GM19468 (cell line): ENCODE data around the gene IGF1.
"Not testable (repeated sequence)": the region's sequence is repeated elsewhere in the genome, so short reads cannot be mapped to it uniquely, and the experiment has no call there.

Source experiments
- ATAC-seq: cut with Tn5 transposase; IDR thresholded peaks from one replicate; pipeline ENCODE4 v1.9.1; 2021; ENCODE audit warnings: mild to moderate bottlenecking, moderate library complexity, moderate number of reproducible peaks; ENCODE audit not compliant: unreplicated experiment; ENCODE audit errors: extremely low read depth

The IGF1 gene

DNA sequence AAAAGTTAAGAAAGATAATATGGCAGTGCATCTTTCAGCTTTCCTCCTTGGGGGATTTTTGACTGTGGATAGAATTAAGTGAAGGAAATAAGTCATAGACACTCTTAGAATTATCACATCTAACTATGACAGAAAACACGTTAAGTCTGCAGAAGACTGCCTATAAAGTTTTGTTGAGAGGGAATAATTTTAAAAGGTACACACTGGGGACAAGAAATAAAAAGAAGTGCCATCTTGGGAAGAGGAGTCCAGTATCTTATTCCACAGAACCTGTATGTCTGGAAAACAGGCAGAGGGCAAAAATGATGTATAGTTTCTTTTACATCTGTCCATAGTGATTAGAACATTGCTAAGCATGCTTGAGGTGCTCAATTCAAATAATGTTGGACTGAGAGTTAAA, 80.7 kb downstream of the IGF1 start:
- no peak for ATAC-seq

DNA sequence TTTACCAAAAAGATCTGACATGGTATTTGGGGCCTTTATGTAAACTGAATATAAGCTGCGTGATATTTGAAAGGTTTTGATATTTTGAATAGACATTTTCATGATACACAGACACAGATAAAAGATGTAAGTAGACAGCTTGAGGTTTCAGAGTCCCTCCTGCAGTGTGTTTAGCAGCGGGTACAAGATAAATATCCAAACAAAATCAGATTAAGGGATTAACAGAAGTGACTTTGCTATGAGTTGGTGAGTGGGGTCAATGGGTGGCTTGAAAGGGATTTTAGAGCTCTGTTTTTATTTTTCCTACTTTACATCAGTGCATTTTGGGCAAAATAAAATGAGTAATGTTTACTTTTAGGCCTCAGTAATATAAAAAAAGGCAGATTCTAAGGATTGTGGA, 84.1 kb downstream of the IGF1 start:
- ATAC-seq: no peak

DNA sequence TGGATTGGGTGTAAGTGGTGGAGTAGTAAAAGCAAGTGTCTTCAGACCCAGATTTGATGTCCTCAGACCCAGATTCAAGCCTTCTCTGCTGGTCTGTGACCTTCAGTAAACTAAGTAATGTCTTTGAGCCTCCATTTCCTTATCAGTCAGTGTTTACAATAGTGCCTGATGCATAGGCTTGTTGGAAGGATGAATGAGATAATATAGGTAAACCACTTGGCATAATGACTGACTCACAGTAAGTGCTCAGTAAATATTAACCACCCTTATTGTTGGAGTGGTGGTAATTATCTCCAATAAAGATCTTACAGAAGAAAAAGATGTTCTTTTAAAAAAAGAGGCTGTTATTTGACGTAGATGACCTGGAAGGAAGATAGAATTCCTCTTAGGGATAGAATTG, 86.2 kb downstream of the IGF1 start:
- ATAC-seq: no peak

DNA sequence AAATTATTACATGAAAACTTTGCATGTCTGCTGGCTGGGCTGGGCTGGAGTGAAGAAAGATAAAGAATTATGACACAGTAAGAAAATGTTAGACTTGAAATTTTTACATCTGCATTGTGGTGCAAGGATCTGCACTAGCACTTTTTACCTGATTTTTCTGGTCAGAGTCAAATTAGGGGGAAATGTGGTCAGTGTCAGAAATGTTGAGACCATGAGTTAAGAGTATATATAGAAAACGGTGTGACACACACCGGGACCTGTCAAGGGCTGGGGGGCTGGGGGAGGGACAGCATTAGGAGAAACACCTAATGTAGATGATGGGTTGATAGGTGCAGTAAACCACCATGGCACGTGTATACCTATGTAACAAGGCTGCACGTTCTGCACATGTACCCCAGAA, 90.3 kb downstream of the IGF1 start:
- ATAC-seq: no peak

DNA sequence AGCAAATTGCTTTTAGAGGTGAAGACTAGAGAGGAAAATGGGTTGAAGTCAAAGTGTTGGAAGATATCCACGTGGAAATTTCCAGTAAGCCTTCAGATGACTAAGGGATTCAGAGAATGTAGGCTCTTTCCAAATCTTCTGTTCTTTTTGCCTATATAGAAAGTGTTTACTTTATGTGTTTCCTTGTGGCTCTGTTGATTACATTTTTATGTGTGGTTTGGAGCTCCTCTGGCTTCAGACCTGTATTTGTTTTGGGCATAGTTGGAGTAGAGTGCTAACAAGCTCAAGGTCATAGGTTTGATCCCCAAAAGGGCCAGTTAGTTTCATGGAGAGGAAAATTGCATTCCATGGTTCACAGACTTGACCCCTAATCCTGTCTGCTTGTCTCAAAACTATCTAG, 91.9 kb downstream of the IGF1 start:
- ATAC-seq: no peak

DNA sequence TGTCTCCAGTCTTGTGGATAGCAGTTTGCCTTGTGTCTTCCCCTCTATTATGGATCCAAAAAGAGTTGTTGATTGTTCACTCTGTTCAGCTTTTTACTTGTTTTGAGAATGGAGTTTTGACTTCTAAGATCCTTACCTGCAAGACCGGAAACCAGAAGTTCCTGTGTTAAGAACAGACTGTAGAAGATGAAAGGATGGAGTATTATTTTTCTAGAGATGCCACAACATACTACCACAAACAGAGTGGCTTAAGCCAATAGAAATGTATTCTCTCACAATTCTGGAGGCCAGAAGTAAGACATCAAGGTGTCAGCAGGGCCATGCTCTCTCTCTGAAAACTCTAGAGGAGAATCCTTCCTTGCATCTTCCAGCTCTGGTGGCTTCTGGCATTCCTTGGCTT, 95.0 kb downstream of the IGF1 start:
- no peak for ATAC-seq

DNA sequence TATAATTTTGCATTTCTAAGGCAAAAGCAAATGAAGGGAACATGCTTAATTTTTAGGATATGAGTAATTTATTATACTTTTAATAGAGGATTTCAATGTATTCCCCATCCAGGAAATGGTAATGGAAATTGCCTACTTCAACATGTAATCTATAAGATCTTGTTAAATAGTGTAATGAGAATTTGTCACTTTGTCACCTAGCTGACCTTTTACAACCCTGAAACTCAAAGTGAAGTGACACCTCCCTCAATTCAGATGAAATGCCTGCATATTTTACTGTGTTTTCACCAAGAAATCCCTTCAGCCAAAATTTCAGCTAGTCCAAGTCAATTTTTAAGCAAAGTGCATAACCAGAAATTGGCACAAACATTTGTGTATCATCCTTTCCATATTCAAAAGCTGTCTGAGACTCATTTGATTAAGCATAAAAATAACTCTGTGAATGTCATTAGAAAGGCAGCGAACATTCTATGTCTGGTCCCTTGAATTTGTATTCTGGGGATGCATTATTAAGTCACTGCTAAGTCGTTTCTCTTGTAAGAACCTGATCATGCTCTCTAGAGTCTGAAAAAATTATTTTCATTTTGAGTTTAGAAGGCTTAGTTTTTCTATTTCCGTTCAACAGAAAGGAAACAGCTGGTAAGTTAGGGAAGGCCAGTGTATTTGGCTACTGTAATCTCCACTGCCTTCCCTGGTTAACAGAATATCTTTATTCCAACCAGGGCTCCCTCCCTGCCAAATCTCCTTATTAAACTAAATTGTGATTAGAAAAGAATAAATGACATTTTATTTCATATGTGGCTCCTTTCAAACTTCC, 100.8 kb downstream of the IGF1 start:
- ATAC-seq: no peak

DNA sequence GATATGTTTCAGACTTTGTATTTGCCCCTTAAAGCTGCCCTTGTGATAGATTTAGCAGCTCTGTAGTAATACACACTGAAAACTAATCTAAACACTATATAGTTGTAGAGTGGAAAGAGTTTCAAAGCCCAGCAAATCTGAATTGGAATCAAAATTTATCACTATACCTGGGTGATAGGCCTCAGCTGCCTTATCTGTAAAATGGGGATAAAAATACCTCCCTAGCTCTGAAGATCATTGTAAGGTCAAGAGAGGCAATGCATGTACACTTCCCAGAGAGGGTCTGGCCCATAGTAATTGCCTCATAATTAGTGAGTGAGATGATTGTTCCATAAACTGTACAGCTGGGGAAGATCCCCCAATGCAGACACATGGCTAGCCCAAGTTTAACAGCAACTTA, 103.6 kb downstream of the IGF1 start:
- ATAC-seq: no peak

DNA sequence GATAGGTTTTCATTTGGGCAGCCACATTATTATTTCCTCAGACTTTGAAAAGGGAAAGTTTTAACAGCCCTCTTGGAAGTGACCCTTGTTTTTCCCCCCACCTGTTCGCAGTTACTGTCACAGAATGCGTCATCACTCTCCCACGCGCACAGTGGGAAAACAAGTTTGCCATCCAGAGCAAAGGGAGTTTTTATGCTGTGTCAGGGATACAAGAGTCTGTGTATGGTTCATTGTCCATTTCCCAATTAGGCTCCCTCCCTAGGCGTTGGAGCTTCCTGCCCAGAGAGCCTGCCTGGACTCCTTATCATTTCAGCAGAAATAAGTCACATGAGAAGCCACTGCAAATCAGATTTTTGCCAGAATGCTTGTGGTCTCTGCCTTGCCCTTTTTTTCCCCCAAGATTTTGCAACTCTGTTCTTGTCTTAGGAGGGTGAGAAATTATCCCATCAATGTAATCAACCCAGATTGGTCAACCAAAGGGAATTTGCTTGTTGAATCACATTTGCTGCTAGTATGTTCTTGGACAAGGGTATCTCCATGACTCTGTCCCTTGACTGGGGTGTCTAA, 104.1 kb downstream of the IGF1 start:
- no peak for ATAC-seq

DNA sequence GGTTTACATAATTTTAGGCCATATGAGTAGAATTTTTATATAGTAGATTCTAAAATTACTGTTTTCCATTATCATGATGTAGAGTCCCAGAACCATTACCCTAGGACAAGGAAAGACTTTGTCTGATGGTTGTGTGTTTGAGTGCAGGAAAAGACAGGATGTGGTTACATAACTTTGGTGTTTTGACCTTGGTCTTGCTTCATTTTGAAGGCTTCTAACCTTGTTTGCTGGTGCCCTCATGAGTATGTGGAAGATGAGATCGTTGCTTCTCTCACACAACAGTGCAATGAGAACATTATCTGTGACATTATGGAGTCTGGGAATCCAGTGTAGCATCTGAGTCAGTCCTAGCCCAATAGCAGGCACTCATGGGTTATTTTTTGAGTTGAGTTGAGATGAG, 106.2 kb downstream of the IGF1 start:
- ATAC-seq: no peak

DNA sequence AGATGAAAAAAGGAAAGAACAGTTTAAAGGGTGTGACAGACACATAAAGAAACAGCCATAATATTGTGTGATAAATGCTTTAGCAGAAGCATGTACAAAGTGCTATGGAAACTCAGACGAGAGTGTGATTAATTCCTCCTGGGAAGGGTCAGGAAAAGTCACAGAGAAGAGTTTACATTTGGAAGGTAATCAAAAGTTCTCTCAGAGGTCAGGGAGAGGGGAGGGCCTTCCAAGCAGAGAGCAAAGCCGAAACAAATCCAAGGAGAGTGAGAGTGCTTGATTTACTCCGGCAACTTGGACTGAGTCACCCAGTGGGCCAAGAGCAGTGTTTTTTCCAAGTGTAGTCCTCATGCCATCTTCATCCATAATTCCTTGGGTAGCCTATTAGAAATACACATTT, 108.3 kb downstream of the IGF1 start:
- ATAC-seq: no peak

DNA sequence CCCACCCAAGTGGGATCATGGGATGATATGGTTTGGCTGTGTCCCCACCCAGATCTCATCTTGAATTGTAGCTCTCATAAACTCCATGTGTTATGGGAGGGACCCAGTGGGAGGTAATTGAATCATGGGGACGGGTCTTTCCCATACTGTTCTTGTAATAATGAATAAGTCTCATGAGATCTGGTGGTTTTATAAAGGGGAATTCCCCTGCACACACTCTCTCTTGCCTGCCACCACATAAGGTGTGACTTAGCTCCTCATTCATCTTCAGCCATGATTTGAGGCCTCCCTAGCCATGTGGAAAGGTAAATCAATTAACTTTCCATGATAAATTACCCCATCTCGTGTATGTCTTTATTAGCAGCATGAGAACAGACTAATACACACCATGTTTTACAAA, 109.2 kb downstream of the IGF1 start:
- ATAC-seq: no peak

DNA sequence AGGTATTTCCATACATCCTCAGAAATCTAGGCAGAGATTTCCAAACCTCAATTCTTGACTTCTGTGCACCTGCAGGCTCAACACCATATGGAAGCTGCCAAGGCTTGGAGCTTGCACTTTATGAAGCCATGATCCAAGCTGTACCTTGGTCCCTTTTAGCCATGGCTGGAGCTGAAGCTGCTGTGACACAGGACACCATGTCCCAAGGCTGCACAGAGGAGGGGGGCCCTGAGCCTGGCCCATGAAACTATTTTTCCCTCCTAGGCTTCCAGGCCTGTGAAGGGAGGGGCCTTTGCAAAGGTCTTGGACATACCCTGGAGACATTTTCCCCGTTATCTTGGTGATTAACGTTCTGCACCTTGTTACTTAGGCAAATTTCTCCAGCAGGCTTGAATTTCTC, 110.5 kb downstream of the IGF1 start:
- no peak for ATAC-seq

DNA sequence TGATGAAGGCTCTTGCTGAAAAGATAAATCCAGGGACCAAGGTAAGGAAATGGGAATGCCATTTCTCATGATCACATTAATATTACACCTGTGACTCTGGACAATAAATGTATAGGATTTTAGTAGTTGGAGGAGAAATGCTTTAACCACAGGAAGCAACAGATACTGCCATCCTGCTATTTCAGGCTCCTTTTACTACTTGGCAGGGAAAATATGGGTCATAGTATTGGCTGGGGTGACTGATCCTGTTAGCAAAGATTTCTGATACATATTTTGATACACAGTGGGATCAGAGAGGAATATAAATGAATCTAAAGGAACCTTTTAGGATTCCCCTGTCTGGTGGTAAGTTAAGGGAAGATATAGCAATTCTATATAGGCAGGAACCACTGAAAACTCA, 115.0 kb downstream of the IGF1 start:
- ATAC-seq: no peak

DNA sequence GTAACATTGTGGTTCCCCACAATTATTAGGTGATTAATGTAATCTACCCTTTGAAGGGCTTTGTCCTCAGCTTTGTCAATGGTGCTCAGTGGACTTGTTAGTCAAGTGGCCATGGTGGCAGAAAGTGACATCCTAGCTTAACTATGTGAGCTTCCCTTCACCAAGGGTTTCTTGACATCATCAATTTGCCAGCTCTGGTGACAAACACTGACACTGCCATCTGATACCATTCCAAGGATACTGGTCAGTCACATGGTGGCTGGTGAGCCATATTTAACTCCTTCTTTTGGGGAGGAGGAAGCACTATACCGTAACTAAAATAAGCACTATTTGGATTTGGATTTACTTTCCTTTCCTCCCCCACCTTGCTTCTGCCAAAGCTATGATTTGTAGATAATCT, 115.7 kb downstream of the IGF1 start:
- ATAC-seq: no peak

DNA sequence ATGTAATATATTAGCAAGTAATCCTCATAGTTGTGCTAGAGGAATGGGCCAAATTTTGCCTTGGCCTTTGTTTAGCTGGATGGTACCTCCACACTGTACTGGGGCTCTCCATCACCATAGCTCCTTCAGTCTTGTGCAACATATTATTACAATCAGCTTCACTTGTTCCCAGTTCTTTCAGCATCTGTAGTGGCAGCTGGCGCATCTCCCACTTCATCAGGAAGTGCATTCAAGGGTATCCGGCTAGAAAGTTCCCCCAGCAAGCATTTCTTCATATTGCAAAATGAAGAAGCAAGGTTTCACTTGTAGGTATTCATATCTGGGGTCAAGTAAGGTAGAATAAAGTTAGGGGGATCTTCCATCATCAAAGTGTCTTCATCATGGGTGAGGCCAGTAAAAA, 123.7 kb downstream of the IGF1 start:
- no peak for ATAC-seq

DNA sequence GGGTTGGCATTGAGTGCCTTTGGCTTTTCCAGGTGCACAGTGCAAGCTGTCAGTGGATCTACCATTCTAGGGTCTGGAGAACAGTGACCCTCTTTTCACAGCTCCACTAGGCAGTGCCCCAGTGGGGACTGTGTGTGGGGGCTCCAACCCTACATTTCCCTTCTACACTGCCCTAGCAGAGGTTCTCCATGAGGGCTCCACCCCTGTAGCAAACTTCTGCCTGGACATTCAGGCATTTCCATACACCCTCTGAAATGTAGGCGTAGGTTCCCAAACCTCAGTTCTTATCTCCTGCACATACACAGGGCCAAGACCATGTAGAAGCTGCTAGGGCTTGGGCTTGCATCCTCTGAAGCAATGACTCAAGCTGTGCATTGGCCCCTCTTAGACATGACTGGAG, 126.1 kb downstream of the IGF1 start:
- not testable (repeated sequence) for ATAC-seq

DNA sequence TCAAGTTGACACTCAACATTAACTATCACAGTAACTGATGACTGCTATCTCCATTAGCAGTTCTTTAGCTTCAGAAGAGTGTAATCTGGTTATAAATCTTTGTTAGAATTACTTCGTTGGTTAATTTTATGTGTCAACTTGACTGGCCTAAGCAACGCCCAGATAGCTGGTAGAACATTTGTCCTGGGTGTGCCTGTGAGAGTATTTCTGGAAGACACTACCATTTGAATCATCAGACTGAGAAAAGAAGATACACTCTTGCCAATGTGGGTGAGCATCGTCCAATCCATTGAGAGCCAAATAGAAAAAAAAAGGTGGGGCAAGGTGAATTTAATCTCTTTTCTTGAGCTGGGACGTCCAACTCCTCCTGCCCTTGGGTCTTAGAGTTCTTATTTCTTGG, 129.0 kb downstream of the IGF1 start:
- no peak for ATAC-seq

DNA sequence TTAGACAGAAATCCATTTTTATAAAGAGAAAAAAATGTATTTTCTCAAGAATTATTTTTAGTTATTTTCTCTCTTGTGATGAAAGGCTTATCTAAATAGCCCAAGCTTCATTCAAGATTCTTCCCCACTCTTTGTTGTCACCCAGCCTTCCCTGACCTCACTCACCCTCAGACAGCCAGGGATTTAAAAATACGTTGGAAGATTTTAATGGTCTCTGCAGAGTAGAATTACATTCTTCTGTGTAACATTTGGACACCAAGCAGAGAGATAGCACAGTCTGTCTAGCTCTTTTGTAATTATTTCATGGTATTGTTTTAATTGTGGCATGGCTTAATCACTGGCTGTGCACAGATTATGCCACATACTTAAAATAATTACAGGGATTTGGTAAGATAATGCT, 130.3 kb downstream of the IGF1 start:
- no peak for ATAC-seq

DNA sequence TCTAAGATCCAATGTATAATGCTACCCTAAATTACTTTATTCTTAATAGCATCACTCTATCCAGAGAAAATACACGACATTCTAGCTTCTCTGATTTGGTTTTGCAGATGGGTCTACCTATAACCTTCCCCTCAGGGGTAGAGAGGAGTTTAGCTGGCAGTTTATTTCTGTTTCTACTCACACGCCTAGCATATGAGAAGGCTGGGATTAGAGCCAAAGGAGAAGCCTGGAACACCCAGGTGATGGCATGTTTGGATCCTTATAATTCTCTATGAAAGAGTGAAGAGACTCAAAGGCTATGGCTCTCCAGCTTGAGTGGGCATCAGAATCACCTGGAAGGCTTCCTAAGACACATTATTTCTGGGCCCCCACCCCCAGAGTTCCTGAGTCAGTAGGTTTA, 131.3 kb downstream of the IGF1 start:
- ATAC-seq: no peak

DNA sequence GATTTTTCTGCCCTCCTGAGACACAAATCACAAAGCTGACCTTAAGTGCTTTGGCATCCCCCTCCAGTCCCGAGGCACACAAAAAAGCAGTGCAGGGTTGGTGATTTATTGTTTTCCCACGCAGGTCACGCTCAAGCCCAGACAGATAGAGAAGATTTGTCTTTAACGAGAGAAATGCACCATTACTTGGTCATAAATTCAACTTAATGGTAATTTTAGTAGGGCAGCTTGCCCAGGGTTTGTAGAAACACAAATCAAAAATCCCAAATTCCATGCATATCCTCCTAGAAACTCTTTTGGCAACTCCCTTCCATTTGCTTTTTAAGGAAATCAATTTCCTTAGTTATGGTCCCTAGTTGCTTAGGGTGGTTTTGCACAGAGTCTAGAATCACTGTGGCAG, 132.6 kb downstream of the IGF1 start:
- ATAC-seq: no peak
